VCaP (cell line): Measurements from ENCODE around the gene SLC5A2.

Experiments
- H3K27ac ChIP-seq: fragments of 450-650 bp; 2 replicates; pipeline ENCODE4 v1.5.1; 2017
- CTCF ChIP-seq: fragments of 450-650 bp; conservative IDR thresholded peaks from 2 replicates; pipeline ENCODE4 v1.5.1; 2017; ENCODE audit warnings: mild to moderate bottlenecking, moderate library complexity

SLC5A2 gene

GRCh38 chr16:31474773-31475738 lies 7.9 kb upstream of the SLC5A2 start:
- H3K27ac ChIP-seq: no peak overlapping the region
- TF ChIP-seq CTCF: no peak

GRCh38 chr16:31475946-31476302 lies 7.0 kb upstream of the SLC5A2 start:
- H3K27ac ChIP-seq: no peak overlapping the region
- TF ChIP-seq CTCF: no peak

- no peak for TF ChIP-seq CTCF
- H3K27ac ChIP-seq: no peak overlapping the region
Observed at GRCh38 chr16:31476303-31477219, 6.4 kb upstream of the SLC5A2 start.

- TF ChIP-seq CTCF: peak; percentile 54
- peak overlapping the region; percentile 16; the same call in 1 of the 2 replicates for H3K27ac ChIP-seq
Observed at GRCh38 chr16:31477220-31478216, 5.4 kb upstream of the SLC5A2 start.

GRCh38 chr16:31478956-31479355 lies 4.0 kb upstream of the SLC5A2 start:
- H3K27ac ChIP-seq: no peak overlapping the region

GRCh38 chr16:31479751-31480150 lies 3.2 kb upstream of the SLC5A2 start:
- no peak overlapping the region for H3K27ac ChIP-seq
- no peak for TF ChIP-seq CTCF

More at GRCh38 chr16:31478956-31479355, 4.0 kb upstream of the SLC5A2 start:
- TF ChIP-seq CTCF: no peak
